Lung (tissue), 12 donors: ENCODE data around the gene F12. TPM values are rescaled to one million over a fixed set of nuclear protein-coding genes. Genes with fewer than 3 reads are reported as not detected.
"Not testable (repeated sequence)": the region's sequence is repeated elsewhere in the genome, so short reads cannot be mapped to it uniquely, and the experiment has no call there.

Experiments used
- ATAC-seq: fragments of 200-7000 bp; cut with Tn5 transposase; one replicate; pipeline ENCODE4 v1.9.1; 2020; ENCODE audit warnings: moderate number of reproducible peaks; ENCODE audit not compliant: insufficient read depth, low FRiP score
- DNase-seq, 3 donors: peaks; one replicate each; pipeline ENCODE4 v3.0.0-alpha.2; 2013 to 2017
- H3K27ac ChIP-seq, 2 donors: one replicate each; pipeline ENCODE4 v1.5.1; 2013; ENCODE audit warnings: mild to moderate bottlenecking in 2 of 2, moderate library complexity in 2 of 2, control low read depth in 1 of 2, inconsistent platforms in 1 of 2, low read depth in 1 of 2, low read length in 1 of 2
- H3K27me3 ChIP-seq, 3 donors: one replicate each; pipeline ENCODE4 v1.5.1; 2013; ENCODE audit warnings: low read length in 2 of 3; ENCODE audit not compliant: control insufficient read depth in 3 of 3, insufficient read depth in 3 of 3
- H3K36me3 ChIP-seq, 4 donors: one replicate each; pipeline ENCODE4 v1.5.1; 2013; ENCODE audit warnings: low read length in 4 of 4, mild to moderate bottlenecking in 1 of 4, moderate library complexity in 1 of 4; ENCODE audit not compliant: control insufficient read depth in 4 of 4, insufficient read depth in 4 of 4
- H3K4me1 ChIP-seq, 5 donors: one replicate each; pipeline ENCODE4 v1.5.1; 2013; ENCODE audit warnings: low read length in 5 of 5, mild to moderate bottlenecking in 2 of 5, moderate library complexity in 1 of 5; ENCODE audit not compliant: control insufficient read depth in 5 of 5, insufficient read depth in 5 of 5
- H3K4me3 ChIP-seq: one replicate; pipeline ENCODE4 v1.5.1; 2013; ENCODE audit warnings: mild to moderate bottlenecking, control low read depth, moderate library complexity
- H3K9ac ChIP-seq, 2 donors: one replicate each; pipeline ENCODE4 v1.5.1; 2013; ENCODE audit warnings: low read length in 2 of 2, control low read depth in 1 of 2; ENCODE audit not compliant: insufficient read depth in 1 of 2
- H3K9me3 ChIP-seq, 4 donors: one replicate each; pipeline ENCODE4 v1.5.1; 2013; ENCODE audit warnings: low read length in 3 of 4, mild to moderate bottlenecking in 1 of 4, moderate library complexity in 1 of 4; ENCODE audit not compliant: control insufficient read depth in 4 of 4, insufficient read depth in 3 of 4
- WGBS, 2 donors: extraction: QIAGEN DNeasy Blood & Tissue Kit; methylation state at CpG; one replicate each; pipeline ENCODE4 v1.1.7; 2013; 5-methylcytosine and 5-hydroxymethylcytosine counted together
- polyA plus RNA-seq, 2 donors: library from polyadenylated mRNA; stranded (reverse); fragments of 200-250 nt; gene quantifications; one replicate each; pipeline ENCODE4 v1.2.1, GENCODE V29; 2013
- total RNA-seq, 2 donors: library from RNA; depleted of rRNA in 1 of 2; stranded (reverse); fragments of >200 nt in 1 of 2; gene quantifications; one replicate each; pipeline ENCODE4 v1.2.1, GENCODE V29; 2014 to 2021
- TF ChIP-seq, protein P1 (sequence below): IDR thresholded peaks from 2 replicates; pipeline ENCODE4 v1.5.1; 2012; ENCODE audit warnings: mild to moderate bottlenecking; ENCODE audit errors: control extremely low read depth, extremely low read depth
- donor health status: control.
- donor health status: control.
- donor health status: Bipolar disorder and iron deficiency.
- donor health status: healthy.
- donor health status: DM: yes; HTN: yes; CAD: no.

Gene F12
- total and polyA plus RNA-seq, 4 donors = 1.3 to 1.7 (median 1.4) TPM; not detected in 1

DNA sequence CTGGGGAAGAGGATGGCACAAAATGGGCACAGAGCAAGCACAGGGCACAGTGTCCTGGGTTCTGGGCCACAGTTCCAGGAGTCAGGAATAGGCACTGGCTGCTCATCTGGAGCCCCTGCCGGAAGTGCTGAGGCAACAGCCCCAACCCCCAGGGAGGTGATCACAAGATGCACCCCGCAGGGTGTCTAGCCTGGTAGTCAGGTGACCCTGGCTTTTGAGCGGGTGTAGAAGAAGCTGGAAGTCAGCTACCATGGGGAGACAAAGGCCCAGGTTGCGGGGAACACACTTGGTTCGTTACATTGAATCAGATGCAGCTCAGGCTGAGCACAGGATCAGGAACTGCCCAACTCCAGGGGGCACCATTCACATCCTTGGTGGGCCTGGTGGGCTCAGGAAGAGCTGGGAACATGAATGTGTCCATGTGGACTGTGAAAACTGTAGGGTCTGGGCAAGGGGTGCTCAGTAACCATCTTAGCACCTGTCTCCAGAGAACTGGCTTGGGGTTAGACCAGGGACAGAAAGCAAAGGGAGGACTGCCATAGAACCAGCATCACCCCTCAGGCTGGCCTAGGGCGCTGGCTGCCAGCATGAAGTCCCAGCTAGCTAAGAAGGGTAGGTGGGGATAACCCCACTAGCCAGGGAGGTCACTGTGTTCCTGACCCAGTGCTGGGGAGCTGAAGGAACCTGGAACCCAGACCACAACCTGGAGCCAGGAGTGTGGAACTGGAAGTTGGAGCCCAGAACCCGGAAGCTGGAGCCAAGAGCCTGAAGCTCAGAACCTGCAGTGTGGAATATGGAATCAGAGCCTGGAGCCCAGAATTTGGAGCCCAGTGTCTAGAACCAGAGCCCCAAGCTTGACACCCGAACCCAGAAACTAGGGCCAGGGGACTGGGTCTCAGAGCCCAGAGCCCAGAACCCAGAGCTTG is 31.2 kb downstream of the F12 start:
- 83 to 91% methylated on average over 8 of the region's 8 CpGs for WGBS, 2 donors
- Histone ChIP-seq H3K36me3 (no peaks in the 10 kb centered on the region), H3K4me1 (peaks cover 0 to 3% (median 0%) of the 10 kb centered on the region in 5 donors), H3K27me3 (no peaks in the 10 kb centered on the region), H3K27ac (no peak overlapping the region), H3K4me3 (no peak overlapping the region), H3K9ac (no peak overlapping the region), H3K9me3 (no peaks in the 10 kb centered on the region)
- TF ChIP-seq, protein P1, sequence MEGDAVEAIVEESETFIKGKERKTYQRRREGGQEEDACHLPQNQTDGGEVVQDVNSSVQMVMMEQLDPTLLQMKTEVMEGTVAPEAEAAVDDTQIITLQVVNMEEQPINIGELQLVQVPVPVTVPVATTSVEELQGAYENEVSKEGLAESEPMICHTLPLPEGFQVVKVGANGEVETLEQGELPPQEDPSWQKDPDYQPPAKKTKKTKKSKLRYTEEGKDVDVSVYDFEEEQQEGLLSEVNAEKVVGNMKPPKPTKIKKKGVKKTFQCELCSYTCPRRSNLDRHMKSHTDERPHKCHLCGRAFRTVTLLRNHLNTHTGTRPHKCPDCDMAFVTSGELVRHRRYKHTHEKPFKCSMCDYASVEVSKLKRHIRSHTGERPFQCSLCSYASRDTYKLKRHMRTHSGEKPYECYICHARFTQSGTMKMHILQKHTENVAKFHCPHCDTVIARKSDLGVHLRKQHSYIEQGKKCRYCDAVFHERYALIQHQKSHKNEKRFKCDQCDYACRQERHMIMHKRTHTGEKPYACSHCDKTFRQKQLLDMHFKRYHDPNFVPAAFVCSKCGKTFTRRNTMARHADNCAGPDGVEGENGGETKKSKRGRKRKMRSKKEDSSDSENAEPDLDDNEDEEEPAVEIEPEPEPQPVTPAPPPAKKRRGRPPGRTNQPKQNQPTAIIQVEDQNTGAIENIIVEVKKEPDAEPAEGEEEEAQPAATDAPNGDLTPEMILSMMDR = no peak
- DNase-seq = no peak
- no peak for ATAC-seq

DNA sequence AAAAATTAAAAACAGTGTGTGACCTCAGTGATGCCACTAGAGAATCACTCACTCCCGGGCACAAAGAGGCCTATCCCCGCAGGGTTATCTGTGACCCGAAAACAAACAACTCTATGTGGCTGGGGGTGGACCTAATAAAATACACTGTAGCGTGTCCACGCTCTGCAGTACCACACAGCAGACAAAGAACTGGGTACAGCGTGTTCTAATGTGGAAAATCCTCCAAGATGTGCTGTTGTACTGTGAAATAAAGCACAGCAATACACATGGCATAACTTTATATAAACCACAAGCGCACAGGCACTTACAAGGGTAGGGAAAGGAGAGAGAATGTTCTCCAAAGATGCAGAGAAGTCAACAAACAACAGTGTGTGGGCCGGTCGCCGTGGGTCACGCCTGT is 33.3 kb downstream of the F12 start:
- no peak overlapping the region for H3K27ac ChIP-seq
- H3K9me3 ChIP-seq = no peaks in the 10 kb centered on the region
- no peak overlapping the region for H3K9ac ChIP-seq
- WGBS, 2 donors = 88 to 93% methylated on average over 11 of the region's 11 CpGs
- H3K4me1 ChIP-seq = peaks cover 0 to 11% (median 0%) of the 10 kb centered on the region in 5 donors
- ATAC-seq (no peak), DNase-seq (no peak)
- peaks cover 0 to 4% (median 0%) of the 10 kb centered on the region in 4 donors for H3K36me3 ChIP-seq
- TF ChIP-seq, protein P1 = no peak
- no peak overlapping the region for H3K4me3 ChIP-seq
- no peaks in the 10 kb centered on the region for H3K27me3 ChIP-seq

- not testable (repeated sequence) for H3K27ac ChIP-seq, H3K9me3 ChIP-seq, H3K4me3 ChIP-seq, ATAC-seq, H3K9ac ChIP-seq, DNase-seq, H3K36me3 ChIP-seq, H3K27me3 ChIP-seq
- peaks cover 0 to 11% (median 0%) of the 10 kb centered on the region in 5 donors for H3K4me1 ChIP-seq
- 79 to 85% methylated on average over 5 of the region's 5 CpGs for WGBS, 2 donors
These were observed 33.8 kb downstream of the F12 start for GRCh38 chr5:177375516-177375915.

- Histone ChIP-seq H3K9me3 (no peaks in the 10 kb centered on the region), H3K36me3 (peaks cover 0 to 4% (median 0%) of the 10 kb centered on the region in 4 donors), H3K27me3 (no peaks in the 10 kb centered on the region), H3K9ac (no peak overlapping the region), H3K4me1 (peaks cover 0 to 11% (median 0%) of the 10 kb centered on the region in 5 donors), H3K27ac (no peak overlapping the region), H3K4me3 (no peak overlapping the region)
- no peak for DNase-seq
- no peak for ATAC-seq
- TF ChIP-seq, protein P1 = no peak
- WGBS, 2 donors = 85 to 88% methylated on average over 5 of the region's 5 CpGs
These were observed 35.2 kb downstream of the F12 start for GRCh38 chr5:177374211-177374610.
